IPS-18a (cell line): ENCODE measurements around the gene CSNK2A2.

ENCODE experiments used
- H3K27ac ChIP-seq: one replicate; pipeline ENCODE4 v1.5.1; 2013; ENCODE audit warnings: low read length
- H3K27me3 ChIP-seq: one replicate; pipeline ENCODE4 v1.6.1; 2013; ENCODE audit warnings: mild to moderate bottlenecking, low read length; ENCODE audit not compliant: control insufficient read depth, insufficient read depth
- H3K36me3 ChIP-seq: one replicate; pipeline ENCODE4 v1.6.1; 2013; ENCODE audit warnings: low read depth, low read length; ENCODE audit not compliant: control insufficient read depth
- H3K4me1 ChIP-seq: one replicate; pipeline ENCODE4 v1.6.1; 2013; ENCODE audit warnings: low read depth, low read length; ENCODE audit not compliant: control insufficient read depth
- H3K4me3 ChIP-seq: one replicate; pipeline ENCODE4 v1.5.1; 2013; ENCODE audit warnings: low read length
- H3K9ac ChIP-seq: one replicate; pipeline ENCODE4 v1.6.1; 2013; ENCODE audit warnings: mild to moderate bottlenecking, low read length, moderate library complexity
- H3K9me3 ChIP-seq: one replicate; pipeline ENCODE4 v1.6.1; 2013; ENCODE audit warnings: low read depth, low read length; ENCODE audit not compliant: control insufficient read depth

The CSNK2A2 gene

DNA sequence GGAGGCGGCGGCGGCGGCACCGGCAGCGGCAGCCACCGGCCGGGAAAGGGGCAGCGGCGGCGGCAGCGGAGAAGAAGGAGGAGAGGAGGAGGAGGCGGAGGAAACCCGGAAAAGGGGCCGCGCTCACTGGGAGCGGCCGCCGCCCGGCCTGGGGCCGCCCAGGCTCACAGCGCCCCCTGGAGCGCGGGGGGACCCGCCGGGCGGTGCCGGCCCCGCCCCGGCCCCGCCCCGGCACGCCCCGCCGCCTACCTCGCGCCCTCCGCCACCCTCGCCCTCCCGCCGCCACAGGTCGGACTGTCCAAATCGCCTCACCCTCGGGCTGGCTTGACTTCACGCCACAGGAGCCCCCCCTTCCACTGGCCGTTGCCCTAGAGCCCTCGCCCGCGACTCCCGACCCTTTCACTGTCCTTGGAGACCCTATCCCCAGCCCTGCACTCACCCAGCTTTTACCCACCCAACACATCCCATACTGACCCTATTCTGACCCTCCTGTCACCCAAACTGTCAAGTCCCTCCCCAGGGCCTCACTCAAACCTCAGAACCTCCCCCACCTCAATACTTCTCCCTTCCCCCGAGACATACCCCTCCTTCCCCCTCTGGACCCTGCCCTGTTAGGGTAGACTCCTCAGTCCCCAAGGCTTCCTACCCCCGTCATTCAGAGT is at the start of gene CSNK2A2:
TSS of gene CSNK2A2 (minus strand) at position 85 of the 662 bp plus-strand sequence. CDS start 370 bp downstream, outside the sequence.
- Histone ChIP-seq H3K4me1 (peaks cover 8% of the 10 kb centered on the region), H3K9me3 (no peaks in the 10 kb centered on the region), H3K4me3 (peak within 1 kb of the TSS; percentile 66), H3K36me3 (peaks cover 31% of the 10 kb centered on the region), H3K9ac (peak within 1 kb of the TSS; percentile 47), H3K27ac (no peak within 1 kb of the TSS), H3K27me3 (peaks cover 9% of the 10 kb centered on the region)

DNA sequence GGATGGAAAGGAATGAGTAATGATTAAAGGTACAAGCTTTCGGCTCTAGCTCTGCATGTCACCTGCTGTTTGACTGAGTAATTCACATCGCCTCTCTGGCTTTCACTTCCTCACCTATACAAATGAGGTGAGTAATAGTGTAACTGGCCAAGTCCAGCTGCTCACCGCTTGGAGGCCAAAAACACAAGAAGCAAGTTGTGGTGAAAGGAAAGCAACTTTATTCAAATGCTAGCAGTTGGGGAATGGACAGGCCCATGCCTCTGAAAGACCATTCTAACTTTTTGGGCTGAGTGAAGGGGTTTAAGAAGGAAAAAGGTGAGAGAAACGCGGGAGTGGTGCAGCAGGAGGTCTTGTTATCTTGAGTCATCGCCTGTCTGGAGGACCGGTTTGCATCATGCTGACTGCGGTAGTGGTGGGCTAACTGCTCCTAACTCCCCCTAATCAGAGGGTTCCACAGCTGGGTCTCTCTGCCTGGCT is 45.7 kb upstream of the CSNK2A2 start:
- no peak overlapping the region for H3K4me3 ChIP-seq
- H3K9me3 ChIP-seq: no peaks in the 10 kb centered on the region
- no peak overlapping the region for H3K27ac ChIP-seq
- H3K9ac ChIP-seq: peak overlapping the region; percentile 25
- H3K27me3 ChIP-seq: no peaks in the 10 kb centered on the region
- peaks cover 8% of the 10 kb centered on the region for H3K4me1 ChIP-seq
- no peaks in the 10 kb centered on the region for H3K36me3 ChIP-seq

DNA sequence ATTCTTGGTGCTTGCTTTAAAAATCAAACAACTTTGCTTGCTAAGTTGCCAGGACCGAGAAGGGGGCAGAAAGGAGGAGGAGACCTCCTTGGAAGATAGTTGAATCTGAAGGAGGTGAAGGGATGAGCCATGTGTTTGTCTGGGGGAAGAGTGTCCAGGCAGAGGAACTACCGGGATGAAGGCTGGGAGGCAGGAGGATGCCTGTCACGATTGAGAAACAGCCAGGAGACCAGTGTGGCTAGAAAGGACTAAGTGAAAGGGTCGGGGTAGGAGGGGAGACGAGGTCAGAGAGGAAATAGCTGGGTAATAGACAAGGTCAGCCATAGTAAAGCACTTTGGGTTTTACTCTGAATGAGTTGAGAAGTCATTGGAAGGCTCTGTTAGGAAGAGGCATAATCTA is 38.9 kb upstream of the CSNK2A2 start:
- no peaks in the 10 kb centered on the region for H3K9me3 ChIP-seq
- H3K9ac ChIP-seq: no peak overlapping the region
- H3K36me3 ChIP-seq: no peaks in the 10 kb centered on the region
- no peaks in the 10 kb centered on the region for H3K4me1 ChIP-seq
- peak overlapping the region; percentile 64 for H3K4me3 ChIP-seq
- H3K27me3 ChIP-seq: no peaks in the 10 kb centered on the region
- H3K27ac ChIP-seq: no peak overlapping the region

DNA sequence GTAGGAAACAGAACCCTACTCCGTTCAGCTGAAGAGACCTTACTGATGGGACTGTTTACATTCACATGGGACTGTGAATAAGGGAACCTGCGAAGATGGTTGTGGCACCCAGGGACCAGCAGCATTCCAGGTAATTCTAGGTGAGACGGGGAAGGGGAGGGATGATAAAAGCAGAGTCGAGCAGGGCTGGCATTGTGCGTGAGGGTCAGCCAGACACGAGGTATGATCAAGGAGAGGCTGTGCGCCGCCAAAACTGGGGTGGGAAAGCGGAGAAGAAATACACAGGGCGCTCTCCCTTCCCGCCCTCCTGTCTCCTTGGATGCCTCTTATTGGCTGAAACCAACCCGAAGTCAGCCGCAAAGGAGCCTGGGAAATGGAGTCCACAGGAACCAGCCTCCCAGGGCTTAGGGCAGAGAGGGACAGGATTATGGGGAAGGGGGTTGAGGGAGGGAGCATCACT is 38.4 kb upstream of the CSNK2A2 start:
- Histone ChIP-seq H3K4me1 (no peaks in the 10 kb centered on the region), H3K27ac (no peak overlapping the region), H3K9me3 (no peaks in the 10 kb centered on the region), H3K9ac (peak overlapping the region; percentile 17), H3K27me3 (no peaks in the 10 kb centered on the region), H3K36me3 (no peaks in the 10 kb centered on the region), H3K4me3 (peak overlapping the region; percentile 64)

DNA sequence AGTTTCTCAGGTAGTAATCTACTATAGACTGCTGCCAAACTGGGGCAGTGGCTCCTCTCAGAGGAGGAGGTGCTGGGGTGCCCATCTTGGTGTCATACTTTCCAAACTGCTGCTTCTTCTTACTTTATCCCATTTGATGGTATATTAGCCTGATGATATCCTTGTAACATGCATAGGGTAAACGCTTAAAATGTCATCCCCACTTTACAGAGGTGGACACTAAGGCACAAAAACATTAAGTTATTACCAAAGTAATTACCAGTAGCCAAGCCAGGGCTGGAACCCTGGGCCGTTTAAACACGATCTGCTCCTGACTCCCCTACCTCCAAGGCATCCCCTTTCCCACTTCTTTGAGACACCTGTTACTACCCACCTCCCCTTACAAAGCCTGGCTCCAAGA is 37.8 kb upstream of the CSNK2A2 start:
- Histone ChIP-seq H3K27me3 (no peaks in the 10 kb centered on the region), H3K4me3 (peak overlapping the region; percentile 64), H3K36me3 (no peaks in the 10 kb centered on the region), H3K27ac (no peak overlapping the region), H3K9me3 (no peaks in the 10 kb centered on the region), H3K9ac (peak overlapping the region; percentile 17), H3K4me1 (no peaks in the 10 kb centered on the region)

DNA sequence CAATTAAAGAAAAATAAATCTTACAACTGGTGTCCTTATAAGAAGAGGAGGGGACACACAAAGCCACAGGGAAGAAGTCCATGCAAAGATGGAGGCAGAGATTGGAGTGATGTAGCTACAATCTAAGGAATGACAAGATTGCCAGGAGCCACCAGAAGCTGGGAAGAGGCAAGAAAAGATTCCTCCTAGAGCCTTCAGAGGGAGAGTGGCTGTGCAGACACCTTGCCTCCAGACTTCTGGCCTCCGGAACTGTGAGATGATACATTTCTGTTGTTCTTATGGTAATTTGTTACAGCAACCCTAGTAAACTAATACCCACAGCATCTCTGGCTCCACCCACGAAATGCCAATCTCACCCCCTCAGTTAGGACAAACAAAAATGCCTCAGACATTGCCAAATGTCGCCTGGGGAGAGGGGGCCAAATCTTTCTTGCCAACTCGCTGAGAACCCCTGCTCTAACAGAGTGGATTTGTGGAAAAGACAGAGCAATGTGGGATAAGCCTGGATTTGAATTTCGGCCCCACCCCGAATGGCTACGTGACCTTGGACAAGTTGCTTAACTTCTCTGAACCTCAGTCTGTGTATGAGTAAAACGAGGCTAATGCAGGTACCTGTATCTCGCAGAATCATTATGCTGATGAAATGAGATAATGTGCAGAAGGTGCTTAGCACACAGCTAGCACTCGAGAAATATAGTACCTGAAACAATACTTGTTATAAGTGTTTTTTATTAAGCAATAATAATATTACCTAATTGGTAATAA is 37.1 kb upstream of the CSNK2A2 start:
- Histone ChIP-seq H3K4me3 (no peak overlapping the region), H3K27me3 (no peaks in the 10 kb centered on the region), H3K27ac (no peak overlapping the region), H3K36me3 (no peaks in the 10 kb centered on the region), H3K9ac (no peak overlapping the region), H3K4me1 (no peaks in the 10 kb centered on the region), H3K9me3 (no peaks in the 10 kb centered on the region)

DNA sequence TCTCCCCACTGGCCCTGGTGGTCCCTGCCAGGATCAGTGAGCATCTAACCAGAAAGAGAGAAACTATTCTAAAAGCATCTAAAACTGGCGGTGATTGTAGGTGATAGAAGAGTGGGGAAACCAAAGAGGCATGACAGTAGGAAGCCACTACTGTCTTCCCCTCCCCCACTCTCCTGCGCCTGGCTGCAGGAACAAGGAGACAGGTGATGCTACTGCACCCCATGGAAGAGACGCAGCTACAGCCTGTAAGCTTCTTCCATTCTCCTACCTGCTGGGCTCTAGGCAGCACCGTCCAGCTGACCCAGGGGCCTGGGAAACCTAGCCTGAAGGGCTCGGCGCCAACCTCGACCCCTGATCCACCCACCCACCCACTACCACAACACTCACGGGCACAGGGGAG is 32.4 kb upstream of the CSNK2A2 start:
- no peaks in the 10 kb centered on the region for H3K27me3 ChIP-seq
- no peak overlapping the region for H3K4me3 ChIP-seq
- no peak overlapping the region for H3K9ac ChIP-seq
- H3K36me3 ChIP-seq: no peaks in the 10 kb centered on the region
- no peaks in the 10 kb centered on the region for H3K4me1 ChIP-seq
- no peaks in the 10 kb centered on the region for H3K9me3 ChIP-seq
- H3K27ac ChIP-seq: no peak overlapping the region

DNA sequence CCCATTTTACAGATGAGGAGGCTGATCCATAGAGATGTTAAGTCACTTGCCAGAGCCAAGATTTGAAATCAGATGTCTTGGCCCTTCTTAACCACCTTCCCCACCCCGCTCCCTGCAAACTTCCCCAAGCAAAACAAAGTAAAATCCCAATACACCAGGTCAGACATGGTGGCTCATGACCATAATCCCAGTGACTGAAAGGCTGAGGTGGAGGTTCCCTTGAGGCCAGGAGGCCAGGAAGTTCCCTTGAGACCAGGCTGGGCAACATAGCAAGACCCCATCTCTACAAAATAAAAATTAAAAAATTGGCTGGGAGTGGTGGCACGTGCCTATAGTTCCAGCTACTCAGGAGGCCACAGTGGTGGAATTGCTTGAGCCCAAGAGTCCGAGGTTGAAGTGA is 28.9 kb upstream of the CSNK2A2 start:
- Histone ChIP-seq H3K27me3 (no peaks in the 10 kb centered on the region), H3K36me3 (no peaks in the 10 kb centered on the region), H3K4me3 (no peak overlapping the region), H3K9me3 (no peaks in the 10 kb centered on the region), H3K27ac (no peak overlapping the region), H3K4me1 (peaks cover 5% of the 10 kb centered on the region), H3K9ac (no peak overlapping the region)

DNA sequence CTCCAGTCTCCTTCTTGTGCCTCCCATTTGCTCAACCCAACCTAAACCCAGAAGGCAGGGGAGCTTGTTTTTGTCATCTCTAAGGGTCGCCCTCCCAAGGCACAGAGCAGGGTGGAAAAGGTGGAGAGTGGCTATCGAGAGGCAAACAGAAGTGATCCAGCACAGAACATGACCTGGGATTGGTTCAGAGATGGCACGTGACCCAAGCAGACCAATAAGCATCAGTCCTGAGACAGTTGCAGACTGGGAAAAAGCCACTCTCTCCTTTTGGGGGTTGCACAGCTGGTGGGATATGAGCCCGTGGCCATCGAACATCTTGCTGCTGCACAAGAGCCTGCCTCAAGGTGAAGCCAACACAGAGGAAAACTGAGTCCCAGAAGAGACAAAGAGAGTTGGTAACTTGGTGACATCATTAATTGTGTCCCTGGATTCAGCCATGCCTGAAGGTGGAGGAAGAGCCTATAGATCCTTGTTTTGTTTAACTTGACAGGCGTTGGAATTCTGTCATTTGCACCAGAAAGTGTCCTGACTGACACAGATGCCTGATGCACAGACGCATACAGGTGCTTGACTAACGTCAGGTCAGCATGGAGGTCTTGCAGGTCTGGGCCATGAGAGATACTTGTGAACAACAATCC is 28.2 kb upstream of the CSNK2A2 start:
- H3K4me1 ChIP-seq: peaks cover 5% of the 10 kb centered on the region
- no peaks in the 10 kb centered on the region for H3K36me3 ChIP-seq
- no peak overlapping the region for H3K27ac ChIP-seq

DNA sequence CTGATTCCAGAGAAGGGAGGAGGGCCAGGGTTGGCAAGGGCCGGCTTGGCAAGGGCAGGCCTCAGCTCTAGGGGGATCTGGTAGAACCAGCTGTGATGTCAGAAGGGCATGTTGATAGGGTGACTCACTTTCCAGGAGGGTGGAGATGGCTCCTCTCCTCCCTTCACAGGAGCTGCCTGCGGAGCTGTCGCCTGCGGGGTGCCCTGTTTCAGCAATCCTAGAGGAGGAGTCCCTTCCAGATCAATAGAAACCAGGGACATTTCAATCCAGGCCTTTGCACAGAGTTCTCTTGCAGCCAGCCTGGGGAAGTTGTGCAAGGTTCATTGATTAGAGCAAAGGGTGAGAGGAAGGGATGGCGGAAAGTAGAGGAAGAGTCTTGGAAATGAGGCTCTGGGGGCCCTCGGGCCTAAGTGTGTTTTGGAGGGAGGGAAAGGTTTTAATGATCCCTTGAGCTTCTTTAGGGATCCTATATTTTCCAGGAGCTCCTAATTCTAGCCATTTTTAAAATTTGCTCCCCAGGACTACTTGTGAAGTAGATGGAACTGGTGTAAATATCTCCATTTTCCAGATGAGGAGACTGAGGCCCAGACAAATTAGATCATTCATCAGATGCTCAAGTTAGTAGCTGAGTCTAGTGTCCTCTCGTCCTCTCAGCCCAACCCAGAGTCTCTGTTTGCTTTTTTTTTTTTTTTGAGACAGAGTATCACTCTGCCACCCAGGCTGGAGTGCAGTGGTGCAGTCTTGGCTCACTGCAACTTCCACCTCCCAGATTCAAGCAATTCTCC is 24.8 kb upstream of the CSNK2A2 start:
- Histone ChIP-seq H3K4me3 (no peak overlapping the region), H3K9ac (no peak overlapping the region), H3K4me1 (peaks cover 5% of the 10 kb centered on the region), H3K27me3 (no peaks in the 10 kb centered on the region), H3K9me3 (no peaks in the 10 kb centered on the region), H3K27ac (no peak overlapping the region), H3K36me3 (no peaks in the 10 kb centered on the region)

More for the DNA sequence above, 28.2 kb upstream of the CSNK2A2 start:
- H3K4me3 ChIP-seq: no peak overlapping the region
- H3K9me3 ChIP-seq: no peaks in the 10 kb centered on the region
- no peaks in the 10 kb centered on the region for H3K27me3 ChIP-seq
- H3K9ac ChIP-seq: no peak overlapping the region

DNA sequence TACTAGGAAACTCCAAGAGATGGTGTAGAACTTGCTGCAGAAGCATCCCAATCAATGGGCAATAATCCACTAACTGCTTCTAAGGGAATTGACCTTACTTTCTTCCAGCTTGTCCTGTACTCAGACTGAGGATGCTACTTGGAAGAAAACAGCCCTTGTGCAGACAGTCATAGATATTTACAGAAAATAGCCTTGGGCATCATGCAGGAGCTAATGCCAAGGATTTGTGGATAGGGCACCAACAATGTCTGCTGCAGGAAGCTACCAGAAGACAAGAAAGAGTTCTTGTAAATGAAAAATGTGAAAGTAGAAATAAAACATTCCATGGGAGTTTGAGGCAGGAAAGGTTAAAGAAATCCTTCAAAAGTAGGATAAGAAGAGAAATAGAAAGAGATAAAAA is 21.5 kb upstream of the CSNK2A2 start:
- Histone ChIP-seq H3K9me3 (no peaks in the 10 kb centered on the region), H3K27me3 (no peaks in the 10 kb centered on the region)

More for the DNA sequence above, 21.5 kb upstream of the CSNK2A2 start:
- Histone ChIP-seq H3K27ac (no peak overlapping the region), H3K4me1 (peaks cover 5% of the 10 kb centered on the region), H3K36me3 (no peaks in the 10 kb centered on the region), H3K9ac (no peak overlapping the region), H3K4me3 (no peak overlapping the region)
